NB4 (cell line): ENCODE results near the gene MC4R.

Experiments used
- DNase-seq: peaks from one replicate; pipeline ENCODE4 v3.0.0; 2010; ENCODE audit warnings: low read depth
- H3K4me3 ChIP-seq: one replicate; pipeline ENCODE4 v1.5.1; 2011; ENCODE audit warnings: mild to moderate bottlenecking, low read depth, low read length, moderate library complexity
- MYC ChIP-seq: IDR thresholded peaks from 2 replicates; pipeline ENCODE4 v1.6.1; 2011; ENCODE audit warnings: low read depth, low read length
- POLR2A ChIP-seq: IDR thresholded peaks from 2 replicates; pipeline ENCODE4 v1.6.1; 2011; ENCODE audit warnings: mild to moderate bottlenecking; ENCODE audit not compliant: insufficient read length; ENCODE audit errors: extremely low read depth
- TF ChIP-seq, protein P1 (sequence below): IDR thresholded peaks from 2 replicates; pipeline ENCODE4 v1.6.1; 2011; ENCODE audit warnings: low read depth, low read length
- TF ChIP-seq, protein P2 (sequence below): IDR thresholded peaks from one replicate; pipeline ENCODE4 v1.5.1; 2012; ENCODE audit warnings: low read depth, low read length

The MC4R gene

DNA sequence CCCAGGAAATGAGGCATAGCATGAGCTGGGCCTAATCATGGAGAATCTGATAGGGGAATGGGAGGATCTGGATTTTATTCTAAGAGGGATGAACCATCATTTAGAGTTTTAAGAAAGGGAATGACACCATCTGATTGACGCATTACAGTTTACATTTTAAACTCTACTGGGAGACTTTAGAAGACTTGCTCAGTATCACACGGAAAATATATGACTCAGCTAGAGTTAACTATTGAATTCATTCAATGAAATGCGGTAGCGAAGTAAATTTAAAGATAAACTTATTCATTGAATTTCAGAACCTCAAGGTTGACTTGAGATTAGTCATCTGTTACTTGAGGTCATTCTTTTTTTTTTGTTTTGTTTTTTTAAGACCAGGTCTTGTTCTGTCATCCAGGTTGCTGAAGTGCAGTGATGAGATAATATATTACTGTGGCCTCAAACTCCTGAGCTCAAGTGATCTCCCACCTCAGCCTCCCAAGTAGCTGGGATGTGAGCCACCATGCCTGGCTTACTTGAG, 25.0 kb downstream of the MC4R start:
- DNase-seq: no peak
- TF ChIP-seq, protein P1, sequence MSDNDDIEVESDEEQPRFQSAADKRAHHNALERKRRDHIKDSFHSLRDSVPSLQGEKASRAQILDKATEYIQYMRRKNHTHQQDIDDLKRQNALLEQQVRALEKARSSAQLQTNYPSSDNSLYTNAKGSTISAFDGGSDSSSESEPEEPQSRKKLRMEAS: no peak
- TF ChIP-seq MYC: no peak
- TF ChIP-seq POLR2A: no peak
- TF ChIP-seq, protein P2, sequence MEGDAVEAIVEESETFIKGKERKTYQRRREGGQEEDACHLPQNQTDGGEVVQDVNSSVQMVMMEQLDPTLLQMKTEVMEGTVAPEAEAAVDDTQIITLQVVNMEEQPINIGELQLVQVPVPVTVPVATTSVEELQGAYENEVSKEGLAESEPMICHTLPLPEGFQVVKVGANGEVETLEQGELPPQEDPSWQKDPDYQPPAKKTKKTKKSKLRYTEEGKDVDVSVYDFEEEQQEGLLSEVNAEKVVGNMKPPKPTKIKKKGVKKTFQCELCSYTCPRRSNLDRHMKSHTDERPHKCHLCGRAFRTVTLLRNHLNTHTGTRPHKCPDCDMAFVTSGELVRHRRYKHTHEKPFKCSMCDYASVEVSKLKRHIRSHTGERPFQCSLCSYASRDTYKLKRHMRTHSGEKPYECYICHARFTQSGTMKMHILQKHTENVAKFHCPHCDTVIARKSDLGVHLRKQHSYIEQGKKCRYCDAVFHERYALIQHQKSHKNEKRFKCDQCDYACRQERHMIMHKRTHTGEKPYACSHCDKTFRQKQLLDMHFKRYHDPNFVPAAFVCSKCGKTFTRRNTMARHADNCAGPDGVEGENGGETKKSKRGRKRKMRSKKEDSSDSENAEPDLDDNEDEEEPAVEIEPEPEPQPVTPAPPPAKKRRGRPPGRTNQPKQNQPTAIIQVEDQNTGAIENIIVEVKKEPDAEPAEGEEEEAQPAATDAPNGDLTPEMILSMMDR: no peak

DNA sequence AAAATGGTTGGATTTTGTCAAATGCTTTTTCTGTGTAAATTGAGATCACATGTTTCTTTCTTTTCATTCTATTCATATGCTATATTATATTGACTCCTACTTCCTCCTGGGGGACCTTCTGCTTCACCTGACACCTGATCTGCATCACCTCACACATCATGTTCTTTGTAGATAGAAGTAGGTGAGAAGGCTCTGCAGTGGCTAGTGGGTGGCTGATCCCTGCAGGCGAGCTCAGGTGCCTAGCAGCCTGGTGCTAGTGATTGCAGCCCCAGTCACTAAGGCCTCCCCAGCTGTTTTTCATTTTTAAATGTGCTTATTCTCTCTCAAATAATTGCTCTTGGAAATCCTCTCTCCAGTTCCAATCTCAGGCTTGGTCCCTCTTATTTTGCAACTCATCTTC, 33.6 kb downstream of the MC4R start:
- no peak for DNase-seq
- H3K4me3 ChIP-seq: no peak overlapping the region
- TF ChIP-seq, protein P1: no peak
- TF ChIP-seq MYC (no peak), POLR2A (no peak)
- TF ChIP-seq, protein P2: no peak

More for the DNA sequence above, 25.0 kb downstream of the MC4R start:
- H3K4me3 ChIP-seq: no peak overlapping the region

DNA sequence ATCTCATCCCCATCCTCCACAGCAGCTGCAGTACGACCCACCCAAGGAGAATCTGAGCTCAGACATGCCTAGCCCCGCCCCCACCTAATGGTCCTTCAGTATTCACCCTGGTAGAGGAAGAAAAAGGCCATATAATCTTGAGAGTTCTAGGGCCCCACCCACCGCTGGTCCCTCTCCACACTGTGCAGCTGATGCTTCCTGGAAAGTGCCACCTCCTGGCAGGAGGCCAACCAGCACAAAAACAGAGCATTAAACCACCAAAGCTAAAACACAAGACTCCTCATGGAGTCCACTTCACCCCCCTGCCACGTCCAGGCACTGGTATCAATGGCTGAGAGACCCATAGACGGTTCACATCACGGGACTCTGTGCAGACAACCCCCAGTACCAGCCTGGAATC, 40.7 kb downstream of the MC4R start:
- TF ChIP-seq POLR2A: no peak
- TF ChIP-seq, protein P2: no peak
- H3K4me3 ChIP-seq: no peak overlapping the region
- no peak for DNase-seq

DNA sequence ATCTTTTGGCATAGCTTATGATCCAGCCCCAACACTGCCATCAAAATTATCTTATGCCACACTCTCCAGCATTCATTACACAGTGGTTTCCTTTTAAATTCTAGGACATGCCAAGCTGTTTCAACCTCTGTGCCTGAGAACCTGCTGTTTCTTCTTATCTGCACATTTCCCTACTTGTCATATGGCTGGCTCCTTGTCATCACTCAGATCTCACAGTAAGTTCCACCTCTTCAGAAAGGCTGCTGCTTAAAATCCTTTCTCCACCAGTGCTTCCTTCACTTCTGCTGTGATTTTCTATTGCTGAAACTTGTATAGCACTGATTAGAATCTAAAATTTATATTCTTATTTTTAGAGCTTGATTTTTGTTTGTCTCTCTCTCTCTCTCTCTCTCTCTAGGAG, 43.4 kb downstream of the MC4R start:
- H3K4me3 ChIP-seq: no peak overlapping the region
- DNase-seq: no peak
- TF ChIP-seq, protein P2: no peak
- TF ChIP-seq MYC (no peak), POLR2A (no peak)
- TF ChIP-seq, protein P1: no peak

DNA sequence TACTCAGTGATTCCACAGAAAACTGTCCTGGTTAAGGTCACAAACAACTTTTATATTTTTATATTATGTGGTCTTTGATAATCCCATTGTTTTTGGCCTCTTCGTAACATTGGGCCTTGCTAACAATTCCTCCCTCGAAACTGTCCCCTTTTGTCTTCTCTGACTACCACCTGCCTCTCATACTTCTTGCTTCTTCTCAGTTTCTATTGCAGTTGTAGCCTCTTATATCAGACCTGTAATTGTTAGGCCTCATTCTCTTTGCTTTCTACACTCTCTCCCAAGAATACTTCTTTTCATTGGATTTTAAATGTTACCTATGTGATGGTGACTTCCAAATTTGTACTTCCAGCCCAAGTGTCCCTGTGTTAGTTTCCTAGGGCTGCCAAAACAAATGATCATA, 44.7 kb downstream of the MC4R start:
- TF ChIP-seq POLR2A (no peak), MYC (no peak)
- TF ChIP-seq, protein P1: no peak
- TF ChIP-seq, protein P2: no peak
- DNase-seq: no peak
- H3K4me3 ChIP-seq: no peak overlapping the region

DNA sequence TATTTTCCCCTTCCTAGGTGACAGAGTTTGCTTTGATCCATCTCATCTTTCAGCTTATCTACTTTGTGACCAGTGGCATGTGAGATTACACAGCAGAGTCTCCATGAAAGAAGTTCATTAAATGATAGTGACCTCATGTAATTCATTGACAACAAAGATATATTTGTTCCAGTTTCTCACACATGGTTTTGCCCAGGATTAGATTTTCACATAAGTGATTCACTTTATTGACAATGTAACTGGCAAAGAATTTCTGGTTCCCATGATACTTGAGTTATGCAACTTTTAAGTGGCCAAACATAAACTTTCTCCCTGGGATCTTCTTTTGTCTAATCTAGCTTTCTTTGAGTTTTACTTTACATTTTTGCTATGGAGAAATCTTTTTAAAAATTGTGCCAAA, 50.0 kb downstream of the MC4R start:
- H3K4me3 ChIP-seq: no peak overlapping the region
- no peak for TF ChIP-seq MYC
- no peak for TF ChIP-seq POLR2A
- TF ChIP-seq, protein P2: no peak
- TF ChIP-seq, protein P1: no peak
- no peak for DNase-seq
